Subcutaneous abdominal adipose tissue (tissue), 5 donors: ENCODE data around the gene TMEM35A.

Source experiments
- H3K27ac ChIP-seq: one replicate; pipeline ENCODE4 v1.7.0; 2013; ENCODE audit warnings: low read depth, mild to moderate bottlenecking, inconsistent platforms, low read length, moderate library complexity
- H3K27me3 ChIP-seq, 5 donors: one replicate each; pipeline ENCODE4 v1.7.0; 2013; ENCODE audit warnings: low read length in 5 of 5, inconsistent platforms in 1 of 5; ENCODE audit not compliant: control insufficient read depth in 5 of 5, insufficient read depth in 4 of 5
- H3K36me3 ChIP-seq, 5 donors: one replicate each; pipeline ENCODE4 v1.7.0; 2013; ENCODE audit warnings: low read length in 5 of 5; ENCODE audit not compliant: control insufficient read depth in 5 of 5, insufficient read depth in 5 of 5
- H3K4me1 ChIP-seq, 5 donors: one replicate each; pipeline ENCODE4 v1.7.0; 2013; ENCODE audit warnings: low read length in 5 of 5, mild to moderate bottlenecking in 3 of 5, moderate library complexity in 1 of 5; ENCODE audit not compliant: control insufficient read depth in 5 of 5, insufficient read depth in 5 of 5
- H3K4me3 ChIP-seq, 5 donors: one replicate each; pipeline ENCODE4 v1.7.0; 2013; ENCODE audit warnings: low read length in 5 of 5, low read depth in 1 of 5
- H3K9ac ChIP-seq, 5 donors: one replicate each; pipeline ENCODE4 v1.7.0; 2013; ENCODE audit warnings: low read length in 5 of 5, mild to moderate bottlenecking in 4 of 5, moderate library complexity in 3 of 5
- H3K9me3 ChIP-seq, 5 donors: one replicate each; pipeline ENCODE4 v1.7.0; 2013; ENCODE audit warnings: low read length in 5 of 5; ENCODE audit not compliant: control insufficient read depth in 5 of 5
- donor health status: healthy.
- donor health status: healthy.
- donor health status: healthy.
- donor health status: healthy.
- donor health status: healthy.

The TMEM35A gene

GRCh38 chrX:101071582-101071981 lies 7.1 kb upstream of the TMEM35A start:
- no peaks in the 10 kb centered on the region for H3K4me1 ChIP-seq
- H3K27ac ChIP-seq: no peak overlapping the region
- no peaks in the 10 kb centered on the region for H3K36me3 ChIP-seq
- H3K4me3 ChIP-seq: no peak overlapping the region
- H3K9ac ChIP-seq: no peak overlapping the region
- H3K9me3 ChIP-seq: no peaks in the 10 kb centered on the region
- peaks cover 0 to 3% (median 0%) of the 10 kb centered on the region in 5 donors for H3K27me3 ChIP-seq

DNA sequence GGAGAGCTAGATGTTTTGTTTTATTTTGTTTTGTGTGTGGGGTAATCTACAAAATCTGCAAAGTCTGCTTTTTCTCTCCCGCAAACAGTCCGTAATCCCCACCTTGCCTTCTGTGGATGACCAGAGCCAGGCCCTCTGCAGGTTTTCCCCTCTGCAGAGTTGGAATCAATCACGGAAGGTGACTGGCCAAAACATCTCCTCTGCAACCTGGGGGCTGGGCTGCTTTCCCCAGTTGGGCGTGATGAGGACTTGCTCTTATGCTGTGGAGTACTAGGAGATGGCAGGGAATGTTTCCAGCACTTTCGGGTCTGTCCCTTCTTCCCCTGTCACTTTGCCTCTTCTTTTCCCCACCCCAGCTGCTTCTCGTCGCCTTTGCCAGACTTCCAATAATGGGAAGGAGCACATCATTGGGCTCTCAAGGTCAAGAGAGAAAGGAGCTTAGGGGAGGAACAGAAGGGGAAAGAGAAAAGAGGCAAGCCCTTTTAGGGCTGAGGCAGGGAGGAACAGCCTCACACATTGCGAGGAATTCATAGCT lies 1.1 kb downstream of the TMEM35A start:
- peaks cover 0 to 9% (median 5%) of the 10 kb centered on the region in 5 donors for H3K4me1 ChIP-seq
- peaks cover 3 to 30% (median 21%) of the 10 kb centered on the region in 5 donors for H3K27me3 ChIP-seq
- H3K27ac ChIP-seq: no peak overlapping the region
- no peaks in the 10 kb centered on the region for H3K36me3 ChIP-seq
- no peaks in the 10 kb centered on the region for H3K9me3 ChIP-seq
- H3K9ac ChIP-seq: peak overlapping the region in 1 of 5 donors; percentile 11
- H3K4me3 ChIP-seq: peak overlapping the region in 3 of 5 donors; percentile 49 to 60 (median 51)

GRCh38 chrX:101080326-101081124 lies 1.8 kb downstream of the TMEM35A start:
- Histone ChIP-seq H3K27ac (no peak overlapping the region), H3K4me1 (peaks cover 0 to 9% (median 5%) of the 10 kb centered on the region in 5 donors), H3K27me3 (peaks cover 3 to 30% (median 21%) of the 10 kb centered on the region in 5 donors), H3K9me3 (no peaks in the 10 kb centered on the region), H3K4me3 (no peak overlapping the region), H3K36me3 (no peaks in the 10 kb centered on the region), H3K9ac (no peak overlapping the region)

- H3K27me3 ChIP-seq: peaks cover 3 to 30% (median 21%) of the 10 kb centered on the region in 5 donors
- H3K4me3 ChIP-seq: no peak overlapping the region
Measured at GRCh38 chrX:101081231-101081630, 2.6 kb downstream of the TMEM35A start.

GRCh38 chrX:101091817-101092216 lies 13.1 kb downstream of the TMEM35A start:
- no peak overlapping the region for H3K9ac ChIP-seq
- H3K36me3 ChIP-seq: no peaks in the 10 kb centered on the region
- no peak overlapping the region for H3K27ac ChIP-seq
- peaks cover 0 to 2% (median 0%) of the 10 kb centered on the region in 5 donors for H3K9me3 ChIP-seq
- H3K27me3 ChIP-seq: peaks cover 0 to 5% (median 0%) of the 10 kb centered on the region in 5 donors
- no peaks in the 10 kb centered on the region for H3K4me1 ChIP-seq
- H3K4me3 ChIP-seq: no peak overlapping the region

More at GRCh38 chrX:101081231-101081630, 2.6 kb downstream of the TMEM35A start:
- Histone ChIP-seq H3K27ac (no peak overlapping the region), H3K9me3 (no peaks in the 10 kb centered on the region), H3K36me3 (no peaks in the 10 kb centered on the region), H3K4me1 (peaks cover 0 to 9% (median 5%) of the 10 kb centered on the region in 5 donors), H3K9ac (no peak overlapping the region)

DNA sequence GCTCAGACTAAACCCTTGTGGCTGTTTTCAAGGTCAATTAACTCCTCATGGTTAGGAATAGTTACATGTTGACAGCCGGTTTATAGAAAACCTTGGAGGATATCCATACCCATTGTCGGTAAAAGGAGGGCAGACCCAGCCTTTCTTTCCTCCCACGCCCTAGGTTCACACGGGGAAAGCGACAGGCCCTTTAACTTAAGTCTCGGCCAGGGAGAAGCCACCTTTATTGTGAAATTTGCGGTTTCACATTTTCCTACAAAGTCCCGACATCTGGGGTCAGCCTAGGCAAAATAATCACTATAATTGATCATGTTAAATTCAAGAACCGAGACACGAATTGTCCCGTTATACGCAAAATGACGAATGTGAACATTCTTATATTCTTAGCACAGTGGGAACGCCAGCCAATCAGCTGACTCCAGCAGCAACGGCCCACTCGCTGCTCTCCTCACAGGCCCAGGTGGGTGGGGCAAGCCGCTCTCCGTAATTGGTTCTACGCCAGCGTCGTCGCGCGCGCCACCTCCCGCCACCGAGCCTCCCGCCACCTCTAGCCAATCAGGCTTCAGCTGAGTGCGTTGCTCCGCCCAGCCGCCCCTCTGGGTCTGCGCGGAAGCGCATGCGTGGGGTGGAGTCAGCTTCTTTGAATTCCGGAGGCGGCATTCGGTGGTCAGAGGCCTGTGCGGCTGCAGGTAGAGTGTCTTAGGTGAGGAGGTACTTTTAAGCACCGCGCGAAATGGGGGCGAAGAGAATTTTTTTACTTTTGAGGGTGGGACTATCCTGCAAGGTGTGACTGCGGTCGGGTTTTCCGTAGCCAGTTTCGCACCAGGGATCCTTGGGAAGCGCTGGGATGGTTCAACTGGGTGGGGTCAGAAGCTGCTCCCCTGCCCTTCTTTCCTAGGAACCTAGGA lies 19.1 kb downstream of the TMEM35A start, which contains the start of gene CENPI:
TSS of gene CENPI (plus strand) at position 659 of the 908 bp plus-strand sequence. CDS start 2,867 bp downstream, outside the sequence.
- H3K9me3 ChIP-seq: no peaks in the 10 kb centered on the region
- peaks cover 0 to 3% (median 0%) of the 10 kb centered on the region in 5 donors for H3K27me3 ChIP-seq
- no peaks in the 10 kb centered on the region for H3K36me3 ChIP-seq
- H3K4me1 ChIP-seq: peaks cover 2 to 8% (median 6%) of the 10 kb centered on the region in 5 donors
- H3K27ac ChIP-seq: peak within 1 kb of the TSS; percentile 84
- H3K4me3 ChIP-seq: peak within 1 kb of the TSS; percentile 62 to 81 (median 69)
- H3K9ac ChIP-seq: peak within 1 kb of the TSS; percentile 52 to 75 (median 64)

DNA sequence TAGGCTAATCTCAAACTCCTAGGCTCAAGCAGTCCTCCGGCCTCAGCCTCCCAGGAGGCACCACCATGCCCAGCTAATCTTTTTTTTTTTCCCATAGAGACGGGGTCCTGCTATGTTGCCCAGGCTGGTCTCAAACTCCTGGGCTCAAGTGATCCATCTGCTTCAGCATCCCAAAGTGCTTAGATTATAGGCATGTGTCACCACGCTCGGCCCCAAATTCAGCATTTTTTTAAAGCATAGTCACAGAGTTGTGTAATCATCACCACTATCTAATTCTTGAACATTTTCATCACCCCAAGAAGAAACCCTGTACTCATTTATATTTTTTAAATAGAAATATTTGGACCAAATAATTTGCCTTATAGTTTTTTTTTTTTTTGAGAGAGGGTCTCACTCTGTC lies 29.6 kb downstream of the TMEM35A start:
- no peak overlapping the region for H3K27ac ChIP-seq
- H3K27me3 ChIP-seq: no peaks in the 10 kb centered on the region
- no peaks in the 10 kb centered on the region for H3K9me3 ChIP-seq
- H3K4me1 ChIP-seq: no peaks in the 10 kb centered on the region
- no peak overlapping the region for H3K4me3 ChIP-seq
- H3K36me3 ChIP-seq: no peaks in the 10 kb centered on the region
- no peak overlapping the region for H3K9ac ChIP-seq

GRCh38 chrX:101117701-101118100 lies 39.0 kb downstream of the TMEM35A start:
- H3K27ac ChIP-seq: no peak overlapping the region
- H3K4me1 ChIP-seq: no peaks in the 10 kb centered on the region
- H3K9me3 ChIP-seq: no peaks in the 10 kb centered on the region
- H3K36me3 ChIP-seq: no peaks in the 10 kb centered on the region
- no peak overlapping the region for H3K9ac ChIP-seq
- H3K27me3 ChIP-seq: no peaks in the 10 kb centered on the region
- H3K4me3 ChIP-seq: no peak overlapping the region

DNA sequence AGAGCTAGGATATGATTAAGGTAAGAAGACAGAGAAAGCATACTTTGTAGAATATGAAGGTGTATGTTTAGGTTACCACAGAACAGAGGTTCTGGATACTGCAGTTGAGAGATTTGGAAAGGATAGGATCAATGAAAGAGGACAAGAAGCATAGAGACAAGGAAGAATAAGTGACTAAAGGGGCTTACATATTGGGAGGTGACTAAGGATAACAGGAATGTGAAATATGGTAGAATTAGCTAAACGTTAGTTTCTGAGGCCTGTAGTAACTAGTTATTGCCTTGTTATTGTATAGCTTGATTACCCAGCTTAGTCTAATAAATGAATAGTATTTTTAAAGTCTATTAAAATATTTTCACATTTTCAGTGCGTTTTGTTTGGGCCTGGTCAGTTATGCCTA lies 57.6 kb downstream of the TMEM35A start:
- Histone ChIP-seq H3K27me3 (no peaks in the 10 kb centered on the region), H3K4me1 (no peaks in the 10 kb centered on the region), H3K9ac (no peak overlapping the region), H3K9me3 (no peaks in the 10 kb centered on the region), H3K4me3 (no peak overlapping the region), H3K36me3 (peaks cover 0 to 7% (median 0%) of the 10 kb centered on the region in 5 donors), H3K27ac (no peak overlapping the region)
